ENCODE measurements around the gene ZMYND8.

Gene ZMYND8

GRCh38 chr20:47287609-47288144 is 68.8 kb downstream of the ZMYND8 start:
- TF ChIP-seq, protein P1, sequence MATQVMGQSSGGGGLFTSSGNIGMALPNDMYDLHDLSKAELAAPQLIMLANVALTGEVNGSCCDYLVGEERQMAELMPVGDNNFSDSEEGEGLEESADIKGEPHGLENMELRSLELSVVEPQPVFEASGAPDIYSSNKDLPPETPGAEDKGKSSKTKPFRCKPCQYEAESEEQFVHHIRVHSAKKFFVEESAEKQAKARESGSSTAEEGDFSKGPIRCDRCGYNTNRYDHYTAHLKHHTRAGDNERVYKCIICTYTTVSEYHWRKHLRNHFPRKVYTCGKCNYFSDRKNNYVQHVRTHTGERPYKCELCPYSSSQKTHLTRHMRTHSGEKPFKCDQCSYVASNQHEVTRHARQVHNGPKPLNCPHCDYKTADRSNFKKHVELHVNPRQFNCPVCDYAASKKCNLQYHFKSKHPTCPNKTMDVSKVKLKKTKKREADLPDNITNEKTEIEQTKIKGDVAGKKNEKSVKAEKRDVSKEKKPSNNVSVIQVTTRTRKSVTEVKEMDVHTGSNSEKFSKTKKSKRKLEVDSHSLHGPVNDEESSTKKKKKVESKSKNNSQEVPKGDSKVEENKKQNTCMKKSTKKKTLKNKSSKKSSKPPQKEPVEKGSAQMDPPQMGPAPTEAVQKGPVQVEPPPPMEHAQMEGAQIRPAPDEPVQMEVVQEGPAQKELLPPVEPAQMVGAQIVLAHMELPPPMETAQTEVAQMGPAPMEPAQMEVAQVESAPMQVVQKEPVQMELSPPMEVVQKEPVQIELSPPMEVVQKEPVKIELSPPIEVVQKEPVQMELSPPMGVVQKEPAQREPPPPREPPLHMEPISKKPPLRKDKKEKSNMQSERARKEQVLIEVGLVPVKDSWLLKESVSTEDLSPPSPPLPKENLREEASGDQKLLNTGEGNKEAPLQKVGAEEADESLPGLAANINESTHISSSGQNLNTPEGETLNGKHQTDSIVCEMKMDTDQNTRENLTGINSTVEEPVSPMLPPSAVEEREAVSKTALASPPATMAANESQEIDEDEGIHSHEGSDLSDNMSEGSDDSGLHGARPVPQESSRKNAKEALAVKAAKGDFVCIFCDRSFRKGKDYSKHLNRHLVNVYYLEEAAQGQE (IDR thresholded peaks at IDR 0.05; ENCODE audit: insufficient read depth in 1 of 2, low read depth in 2 of 2, low read length in 2 of 2) = no peak
- TF ChIP-seq SIN3A (IDR thresholded peaks at IDR 0.05; ENCODE audit: borderline replicate concordance, insufficient read depth, low read length) = no peak
- no peak for TF ChIP-seq FOXP2 (optimal IDR thresholded peaks at IDR 0.05; ENCODE audit: borderline replicate concordance, extremely low read depth, extremely low read length, insufficient read depth)
- no peak for TF ChIP-seq TAF1 (IDR thresholded peaks at IDR 0.05; ENCODE audit: borderline replicate concordance, insufficient read depth, low read length)
- no peak for TF ChIP-seq POLR2AphosphoS5 (IDR thresholded peaks at IDR 0.05; ENCODE audit: low read depth, low read length)

DNA sequence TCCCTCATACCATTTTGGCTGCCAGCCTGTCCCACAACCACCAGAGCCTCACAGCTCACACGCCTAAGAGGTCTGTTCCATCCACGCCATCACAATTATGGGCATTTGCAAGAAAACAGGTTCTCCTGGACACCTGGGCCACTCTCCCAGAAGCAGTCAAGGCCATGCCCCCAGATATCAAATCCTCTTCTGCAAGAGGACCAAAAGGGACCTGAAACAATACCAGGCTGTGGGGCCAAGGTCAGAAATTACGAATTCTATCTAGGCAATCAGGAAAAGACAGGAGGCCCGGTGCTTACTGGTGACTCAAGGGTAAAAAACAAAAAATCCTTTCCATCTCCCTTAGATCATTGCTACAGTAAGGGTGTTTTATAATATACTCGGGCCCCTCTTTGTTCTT is 69.8 kb downstream of the ZMYND8 start:
- TF ChIP-seq TAF1 (IDR thresholded peaks at IDR 0.05; ENCODE audit: borderline replicate concordance, insufficient read depth, low read length) (no peak), FOXP2 (optimal IDR thresholded peaks at IDR 0.05; ENCODE audit: borderline replicate concordance, extremely low read depth, extremely low read length, insufficient read depth) (no peak), SIN3A (IDR thresholded peaks at IDR 0.05; ENCODE audit: borderline replicate concordance, insufficient read depth, low read length) (no peak), POLR2AphosphoS5 (IDR thresholded peaks at IDR 0.05; ENCODE audit: low read depth, low read length) (no peak)
- TF ChIP-seq, protein P1 (IDR thresholded peaks at IDR 0.05; ENCODE audit: insufficient read depth in 1 of 2, low read depth in 2 of 2, low read length in 2 of 2) = no peak

- TF ChIP-seq, protein P1 (IDR thresholded peaks at IDR 0.05; ENCODE audit: insufficient read depth in 1 of 2, low read depth in 2 of 2, low read length in 2 of 2) = no peak
- TF ChIP-seq SIN3A (IDR thresholded peaks at IDR 0.05; ENCODE audit: borderline replicate concordance, insufficient read depth, low read length) (no peak), TAF1 (IDR thresholded peaks at IDR 0.05; ENCODE audit: borderline replicate concordance, insufficient read depth, low read length) (no peak), FOXP2 (optimal IDR thresholded peaks at IDR 0.05; ENCODE audit: borderline replicate concordance, extremely low read depth, extremely low read length, insufficient read depth) (no peak), POLR2AphosphoS5 (IDR thresholded peaks at IDR 0.05; ENCODE audit: low read depth, low read length) (no peak)
Measured at GRCh38 chr20:47285189-47285588, 71.3 kb downstream of the ZMYND8 start.

DNA sequence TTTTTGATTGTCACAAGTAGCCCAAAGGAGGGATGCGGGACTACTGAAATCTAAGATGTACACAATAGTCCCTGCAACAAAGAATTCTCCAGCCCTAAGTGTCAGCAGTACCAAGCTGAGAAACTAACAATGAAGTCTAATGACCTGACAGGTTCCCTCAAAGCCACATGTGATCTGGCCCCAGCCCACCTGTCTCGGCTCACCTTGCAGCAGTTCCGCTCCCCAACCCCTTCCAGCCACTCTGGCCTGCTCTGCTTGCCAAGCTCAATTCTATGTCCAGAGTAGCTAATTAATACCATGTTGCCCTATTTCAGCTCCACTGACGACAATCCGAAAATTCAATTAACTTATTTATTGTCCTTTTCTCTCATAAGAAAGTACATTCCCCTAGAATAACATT is 72.1 kb downstream of the ZMYND8 start:
- no peak for TF ChIP-seq TAF1 (IDR thresholded peaks at IDR 0.05; ENCODE audit: borderline replicate concordance, insufficient read depth, low read length)
- TF ChIP-seq, protein P1 (IDR thresholded peaks at IDR 0.05; ENCODE audit: insufficient read depth in 1 of 2, low read depth in 2 of 2, low read length in 2 of 2) = no peak
- no peak for TF ChIP-seq POLR2AphosphoS5 (IDR thresholded peaks at IDR 0.05; ENCODE audit: low read depth, low read length)
- no peak for TF ChIP-seq SIN3A (IDR thresholded peaks at IDR 0.05; ENCODE audit: borderline replicate concordance, insufficient read depth, low read length)
- no peak for TF ChIP-seq FOXP2 (optimal IDR thresholded peaks at IDR 0.05; ENCODE audit: borderline replicate concordance, extremely low read depth, extremely low read length, insufficient read depth)

Data from PFSK-1 (cell line).